Retina (tissue), 1 donor: ENCODE measurements around the gene NUP88.

Experiments
- DNase-seq: peaks from one replicate; pipeline ENCODE4 v3.0.0-alpha.2; 2016

NUP88 gene

DNA sequence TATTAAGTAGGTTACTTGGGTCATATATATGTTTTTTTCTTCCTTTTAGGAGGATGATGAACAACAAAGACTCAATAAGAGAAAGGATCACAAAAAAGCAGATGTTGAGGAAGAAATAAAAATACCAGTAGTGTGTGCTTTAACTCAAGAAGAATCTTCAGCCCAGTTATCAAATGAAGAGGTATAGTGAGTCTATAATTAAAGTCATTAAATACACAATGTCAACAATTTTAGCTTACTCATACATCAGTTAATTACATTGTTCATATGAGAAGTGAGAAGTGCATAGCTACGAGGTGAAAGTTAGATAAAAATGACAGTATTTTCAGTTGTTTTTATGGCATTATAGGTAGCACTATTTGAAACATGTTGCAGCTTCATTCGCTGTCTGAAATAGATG is 65.2 kb downstream of the NUP88 start:
- DNase-seq, result no peak

DNA sequence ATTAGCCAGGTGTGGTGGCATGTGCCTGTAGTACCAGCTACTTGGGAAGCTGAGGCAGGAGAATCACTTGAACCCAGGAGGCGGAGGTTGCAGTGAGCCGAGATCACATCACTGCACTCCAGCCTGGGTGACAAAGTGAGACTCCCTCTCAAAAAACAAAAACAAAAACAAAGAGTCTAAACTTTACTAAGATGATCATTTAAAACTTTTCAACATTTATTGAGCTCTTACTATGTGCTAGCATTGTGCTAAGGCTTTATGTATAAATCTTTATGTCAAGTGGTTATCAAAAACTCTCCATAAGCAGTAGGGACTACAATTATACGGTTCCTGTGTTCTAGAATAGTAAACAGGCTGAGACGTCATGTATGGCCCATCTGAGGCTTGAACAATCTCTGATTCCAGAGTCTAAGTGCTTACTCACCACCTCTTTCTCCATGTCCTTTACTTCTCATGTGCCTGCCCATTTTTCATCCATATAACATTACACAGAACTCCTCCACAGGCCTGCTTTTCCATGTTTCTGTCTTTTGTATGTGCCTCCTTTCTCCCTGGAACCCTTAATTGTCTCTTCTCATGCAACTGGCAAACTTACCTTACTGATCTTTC is 66.7 kb downstream of the NUP88 start:
- no peak for DNase-seq

DNA sequence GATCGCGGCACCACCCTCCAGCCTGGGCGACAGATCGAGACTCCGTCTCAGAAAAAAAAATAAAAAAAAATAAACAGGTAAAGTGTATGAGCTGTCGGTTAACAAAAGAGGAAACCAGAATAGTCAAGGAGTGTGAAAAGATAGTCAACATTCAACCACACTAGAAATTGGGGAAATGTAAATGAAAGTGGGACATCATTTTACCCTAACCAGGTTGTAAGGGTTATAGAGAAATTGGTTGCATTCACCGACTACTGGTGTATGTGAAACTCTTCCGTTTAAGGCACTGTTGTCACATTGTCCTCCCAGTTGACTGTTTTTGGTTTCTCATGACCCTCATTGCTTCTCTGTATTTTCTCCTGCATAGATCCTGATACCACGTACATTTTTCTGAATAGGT is 74.5 kb downstream of the NUP88 start:
- DNase-seq, result no peak
